GM19463 (cell line): ENCODE measurements around the gene OR8G5.
"Not testable (repeated sequence)": the region's sequence is repeated elsewhere in the genome, so short reads cannot be mapped to it uniquely, and the experiment has no call there.

Experiments used
- ATAC-seq: cut with Tn5 transposase; IDR thresholded peaks from one replicate; pipeline ENCODE4 v1.9.1; 2021; ENCODE audit warnings: mild to moderate bottlenecking, moderate library complexity; ENCODE audit not compliant: unreplicated experiment

OR8G5 gene, protein sequence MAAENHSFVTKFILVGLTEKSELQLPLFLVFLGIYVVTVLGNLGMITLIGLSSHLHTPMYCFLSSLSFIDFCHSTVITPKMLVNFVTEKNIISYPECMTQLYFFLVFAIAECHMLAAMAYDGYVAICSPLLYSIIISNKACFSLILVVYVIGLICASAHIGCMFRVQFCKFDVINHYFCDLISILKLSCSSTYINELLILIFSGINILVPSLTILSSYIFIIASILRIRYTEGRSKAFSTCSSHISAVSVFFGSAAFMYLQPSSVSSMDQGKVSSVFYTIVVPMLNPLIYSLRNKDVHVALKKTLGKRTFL

DNA sequence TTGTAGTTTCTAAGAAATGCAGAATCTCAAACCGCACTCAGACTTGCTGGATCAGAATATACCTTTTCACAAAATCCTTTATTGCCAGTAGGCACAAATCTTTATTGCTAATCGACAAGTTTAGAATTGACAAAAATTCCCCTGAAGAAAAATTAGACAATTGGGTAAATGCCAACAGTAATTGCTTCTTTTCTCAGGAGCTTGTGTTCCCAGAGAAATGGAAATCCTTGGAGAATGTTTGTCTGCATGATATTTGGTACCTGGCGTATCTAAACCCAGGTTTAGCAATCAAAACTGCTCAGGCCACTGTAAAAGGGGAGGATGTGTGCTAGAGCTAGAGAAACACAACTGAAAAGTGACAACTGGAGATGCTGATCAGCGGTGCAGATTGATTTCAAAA is at the start of gene OR8G5:
Gene OR8G5 (plus strand): TSS at position 301 of the 400 bp plus-strand sequence. CDS start 8,556 bp downstream, outside the sequence.
- ATAC-seq: no peak

DNA sequence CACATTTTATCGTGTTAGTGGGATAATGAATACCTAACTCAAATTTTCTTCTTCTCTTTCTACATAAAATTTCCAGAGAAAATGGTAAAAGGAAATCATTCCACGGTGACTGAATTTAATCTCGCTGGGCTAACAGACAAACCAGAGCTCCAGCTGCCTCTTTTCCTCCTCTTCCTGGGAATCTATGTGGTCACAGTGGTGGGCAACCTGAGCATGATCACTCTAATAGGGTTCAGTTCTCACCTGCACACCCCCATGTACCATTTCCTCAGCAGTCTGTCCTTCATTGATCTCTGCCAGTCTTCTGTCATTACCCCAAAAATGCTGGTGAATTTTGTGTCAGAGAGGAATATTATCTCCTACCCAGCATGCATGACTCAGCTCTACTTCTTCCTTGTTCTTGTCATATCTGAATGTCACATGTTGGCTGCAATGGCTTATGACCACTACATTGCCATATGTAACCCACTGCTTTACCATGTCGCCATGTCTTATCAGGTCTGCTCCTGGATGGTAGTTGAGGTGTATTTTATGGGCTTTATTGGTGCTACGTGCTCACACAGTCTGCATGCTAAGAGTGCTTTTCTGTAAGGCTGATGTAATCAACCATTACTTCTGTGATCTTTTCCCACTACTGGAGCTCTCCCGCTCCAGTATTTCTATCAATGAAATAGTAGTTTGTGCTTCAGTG is 48.9 kb upstream of the OR8G5 start:
- ATAC-seq: no peak

DNA sequence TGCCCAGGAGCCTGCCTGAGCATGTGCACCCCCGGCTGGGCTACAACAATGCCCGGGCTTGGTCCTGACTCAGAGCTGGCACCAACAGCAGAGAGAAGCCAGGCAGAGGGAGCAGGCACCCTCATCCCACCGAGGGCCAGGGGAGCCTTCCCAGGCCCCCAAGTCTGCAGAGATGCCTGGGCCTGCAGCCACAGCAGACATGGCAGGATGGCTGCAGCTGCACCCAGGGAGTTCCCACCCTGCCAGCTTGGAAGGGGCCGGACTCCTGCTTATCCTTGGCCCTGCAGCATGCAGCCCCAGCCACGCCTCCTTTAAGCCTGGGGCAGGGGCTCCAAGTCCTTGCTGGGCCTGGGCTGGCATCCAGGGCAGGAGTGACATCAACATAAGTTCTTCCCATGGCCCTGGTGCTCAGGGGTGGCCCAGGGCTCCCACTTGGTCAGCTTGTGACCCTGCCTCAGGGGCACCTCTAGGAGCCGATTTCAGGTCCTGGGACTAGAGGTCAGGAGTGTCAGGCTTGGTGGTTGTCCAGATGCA is 46.3 kb upstream of the OR8G5 start:
- no peak for ATAC-seq

DNA sequence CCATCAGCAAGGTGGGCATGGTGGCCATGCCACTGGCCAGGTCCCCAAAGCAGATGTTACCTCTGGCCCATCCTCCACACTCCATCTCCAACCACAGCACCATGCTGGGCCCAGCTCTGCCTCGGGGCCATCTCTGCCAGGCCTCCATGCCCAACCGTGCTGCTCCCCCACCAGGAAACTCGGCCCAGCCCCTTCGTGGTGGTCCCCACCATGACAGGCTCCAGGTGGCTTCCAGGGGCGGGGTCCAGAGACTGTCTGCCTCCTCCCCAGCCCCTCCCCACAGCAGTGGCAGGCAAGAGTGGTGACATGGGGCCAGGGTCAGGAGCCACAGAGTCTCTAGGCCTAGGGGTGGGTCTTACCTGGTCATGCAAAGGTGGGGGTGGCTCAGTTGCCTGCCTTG is 45.8 kb upstream of the OR8G5 start:
- no peak for ATAC-seq

DNA sequence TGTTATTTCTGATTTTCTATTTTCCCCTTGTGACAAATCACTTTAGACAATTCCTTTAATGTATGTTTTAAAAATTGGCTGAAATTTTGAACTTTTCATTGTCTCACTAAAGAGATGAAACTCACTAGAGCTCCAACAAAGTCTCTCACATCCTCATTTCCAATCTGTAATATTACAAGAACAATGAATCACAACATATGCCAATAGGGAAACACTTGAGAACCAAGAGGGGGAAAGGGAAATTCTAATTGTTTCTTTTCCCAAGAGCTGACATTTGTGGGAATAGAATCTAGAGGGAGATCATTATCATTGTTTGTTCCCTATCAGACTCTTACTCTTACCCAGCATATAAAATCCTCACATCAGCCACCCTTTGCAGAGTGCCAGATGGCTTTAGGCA is 44.9 kb upstream of the OR8G5 start:
- ATAC-seq: no peak

DNA sequence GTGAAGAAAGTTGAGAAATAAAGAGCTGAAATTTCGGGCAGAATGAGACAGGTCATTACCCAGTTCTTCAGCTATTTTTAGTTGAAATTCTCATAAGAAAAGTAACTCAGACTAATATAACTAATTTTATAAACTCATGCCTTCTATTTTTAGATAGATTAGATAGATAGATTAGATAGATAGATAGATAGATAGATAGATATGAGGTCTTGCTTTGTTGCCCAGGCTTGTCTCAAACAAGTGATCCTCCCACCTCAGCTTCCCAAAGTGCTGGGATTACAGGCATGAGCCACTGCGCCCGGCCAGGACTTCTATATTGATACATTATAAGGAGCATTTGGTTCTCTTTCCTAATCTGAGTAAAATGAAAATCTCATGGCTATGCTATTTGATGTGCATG is 42.1 kb upstream of the OR8G5 start:
- no peak for ATAC-seq

DNA sequence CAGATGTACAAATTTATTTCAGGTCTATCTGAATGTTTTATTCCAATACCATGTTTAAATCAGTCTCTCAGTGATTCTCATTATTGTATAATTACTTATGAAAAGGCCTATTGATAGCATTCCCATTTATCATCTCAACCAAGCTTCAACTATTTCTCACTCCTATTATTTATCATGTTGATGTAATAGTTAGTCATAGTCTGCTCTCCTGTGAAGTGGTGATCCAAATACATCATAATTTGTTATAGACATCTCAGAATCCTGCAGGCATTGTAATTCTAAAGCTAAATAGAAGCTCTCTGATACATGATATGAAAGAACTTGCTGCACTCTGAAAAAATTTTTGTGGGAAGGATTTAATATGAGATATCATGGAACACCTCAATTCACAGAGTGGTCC is 37.0 kb upstream of the OR8G5 start:
- no peak for ATAC-seq

DNA sequence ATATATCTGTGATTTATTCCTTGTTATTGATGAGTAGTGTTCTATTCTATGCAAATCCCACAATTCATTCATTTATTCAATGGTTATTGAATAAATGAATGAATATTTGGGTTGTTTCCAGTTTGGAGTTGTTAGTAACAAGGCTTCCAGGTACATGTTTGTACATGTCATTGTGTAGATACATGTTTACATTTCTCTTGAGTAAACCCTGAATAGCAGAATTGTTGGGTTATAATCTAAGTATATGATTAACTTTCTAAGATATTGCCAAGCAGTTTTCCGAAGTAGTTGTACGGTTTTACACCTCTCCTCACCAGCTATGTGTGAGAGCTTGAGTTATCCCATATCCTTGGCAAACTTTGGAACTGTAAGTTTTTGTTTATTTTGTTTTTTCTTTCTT is 33.8 kb upstream of the OR8G5 start:
- no peak for ATAC-seq

DNA sequence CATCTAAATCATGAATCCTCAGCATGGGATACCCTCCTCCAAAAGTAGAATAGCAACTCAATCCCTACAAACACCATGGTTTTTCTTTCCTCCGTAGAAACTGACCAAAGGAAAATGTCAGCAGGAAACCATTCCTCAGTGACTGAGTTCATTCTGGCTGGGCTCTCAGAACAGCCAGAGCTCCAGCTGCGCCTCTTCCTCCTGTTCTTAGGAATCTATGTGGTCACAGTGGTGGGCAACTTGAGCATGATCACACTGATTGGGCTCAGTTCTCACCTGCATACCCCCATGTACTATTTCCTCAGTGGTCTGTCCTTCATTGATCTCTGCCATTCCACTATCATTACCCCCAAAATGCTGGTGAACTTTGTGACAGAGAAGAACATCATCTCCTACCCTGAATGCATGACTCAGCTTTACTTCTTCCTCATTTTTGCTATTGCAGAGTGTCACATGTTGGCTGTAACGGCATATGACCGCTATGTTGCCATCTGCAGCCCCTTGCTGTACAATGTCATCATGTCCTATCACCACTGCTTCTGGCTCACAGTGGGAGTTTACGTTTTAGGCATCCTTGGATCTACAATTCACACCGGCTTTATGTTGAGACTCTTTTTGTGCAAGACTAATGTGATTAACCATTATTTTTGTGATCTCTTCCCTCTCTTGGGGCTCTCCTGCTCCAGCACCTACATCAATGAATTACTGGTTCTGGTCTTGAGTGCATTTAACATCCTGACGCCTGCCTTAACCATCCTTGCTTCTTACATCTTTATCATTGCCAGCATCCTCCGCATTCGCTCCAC is 31.4 kb upstream of the OR8G5 start:
- not testable (repeated sequence) for ATAC-seq

DNA sequence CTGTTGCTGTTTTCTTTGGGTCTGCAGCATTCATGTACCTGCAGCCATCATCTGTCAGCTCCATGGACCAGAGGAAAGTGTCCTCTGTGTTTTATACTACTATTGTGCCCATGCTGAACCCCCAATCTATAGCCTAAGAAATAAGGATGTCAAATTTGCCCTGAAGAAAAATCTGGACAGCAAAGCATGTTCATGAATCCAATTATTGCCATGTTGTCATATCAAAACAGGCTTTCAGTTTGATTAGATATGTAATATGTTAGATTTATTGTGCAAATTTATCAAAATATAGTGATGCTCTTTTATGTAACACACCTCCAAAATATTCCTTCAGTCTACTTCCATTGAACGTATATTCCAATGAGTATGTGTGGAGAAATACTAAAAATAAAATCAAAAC is 30.7 kb upstream of the OR8G5 start:
- no peak for ATAC-seq

DNA sequence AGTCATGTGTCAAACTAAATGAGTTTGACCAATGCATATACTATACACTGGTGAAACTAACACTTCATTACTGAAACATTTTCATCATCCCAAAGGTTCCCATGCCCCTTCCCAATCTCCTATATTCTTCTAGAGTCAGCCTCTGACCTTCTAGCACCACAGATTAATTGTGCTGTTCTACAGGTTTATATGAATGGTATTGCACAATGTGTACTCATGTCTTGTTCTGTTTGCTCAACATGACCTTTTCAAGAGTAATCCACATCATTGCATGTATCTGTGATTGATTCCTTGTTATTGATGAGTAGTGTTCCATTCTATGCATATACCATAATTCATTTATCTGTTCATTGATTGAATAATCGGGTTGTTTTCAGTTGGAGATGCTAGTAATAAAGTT is 22.8 kb upstream of the OR8G5 start:
- ATAC-seq: no peak

DNA sequence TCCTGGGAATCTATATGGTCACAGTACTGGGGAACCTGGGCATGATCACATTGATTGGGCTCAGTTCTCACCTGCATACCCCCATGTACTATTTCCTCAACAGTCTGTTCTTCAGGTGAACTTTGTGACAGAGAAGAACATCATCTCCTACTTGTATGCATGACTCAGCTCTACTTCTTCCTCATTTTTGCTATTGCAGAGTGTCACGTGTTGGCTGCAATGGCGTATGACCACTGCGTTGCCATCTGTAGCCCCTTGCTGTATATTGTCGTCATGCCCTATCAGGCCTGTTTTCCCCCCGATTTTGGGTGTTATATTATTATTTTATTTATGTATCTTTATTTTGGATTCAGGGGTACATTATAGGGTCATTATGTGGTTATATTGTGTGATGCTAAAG is 17.7 kb upstream of the OR8G5 start:
- no peak for ATAC-seq

DNA sequence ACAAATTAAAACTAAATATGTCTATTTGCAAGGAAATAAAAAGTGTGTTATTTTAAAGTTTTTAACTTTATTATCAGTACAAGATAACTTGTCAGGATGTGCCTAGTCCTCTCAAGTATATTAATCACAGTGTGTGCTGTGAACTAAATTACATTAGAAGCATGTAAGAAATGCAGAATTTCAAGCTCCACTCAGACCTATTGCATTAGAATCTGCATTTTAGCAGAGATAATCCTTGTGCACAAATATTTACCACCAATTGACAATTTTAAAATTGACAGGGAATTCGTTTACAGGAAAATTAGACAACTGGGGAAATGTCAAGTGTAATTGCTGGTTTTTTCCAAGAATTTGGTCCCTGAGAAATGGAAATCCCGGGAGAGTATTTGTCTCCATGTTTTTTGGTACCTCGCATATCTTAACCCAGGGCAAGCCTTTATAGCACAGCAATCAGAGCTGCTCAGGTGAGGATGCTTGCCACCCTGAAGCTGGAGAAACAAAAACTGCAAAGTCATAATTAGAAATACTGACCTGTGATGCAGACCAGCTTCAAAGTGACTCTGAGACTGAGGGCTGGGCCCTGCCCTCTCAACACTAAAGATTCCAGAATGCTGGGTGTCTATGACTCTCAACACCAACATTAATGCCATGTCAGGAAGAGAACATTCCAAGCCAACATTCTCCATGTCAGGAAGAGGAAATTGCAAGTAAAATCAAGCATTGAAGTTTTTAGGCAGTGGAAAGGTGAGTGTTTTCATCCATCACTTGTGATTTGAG is 15.4 kb upstream of the OR8G5 start, which contains the start of gene OR8G1:
Gene OR8G1 (plus strand): TSS at position 475 of the 777 bp plus-strand sequence. CDS start 8,581 bp downstream, outside the sequence.
- no peak for ATAC-seq

DNA sequence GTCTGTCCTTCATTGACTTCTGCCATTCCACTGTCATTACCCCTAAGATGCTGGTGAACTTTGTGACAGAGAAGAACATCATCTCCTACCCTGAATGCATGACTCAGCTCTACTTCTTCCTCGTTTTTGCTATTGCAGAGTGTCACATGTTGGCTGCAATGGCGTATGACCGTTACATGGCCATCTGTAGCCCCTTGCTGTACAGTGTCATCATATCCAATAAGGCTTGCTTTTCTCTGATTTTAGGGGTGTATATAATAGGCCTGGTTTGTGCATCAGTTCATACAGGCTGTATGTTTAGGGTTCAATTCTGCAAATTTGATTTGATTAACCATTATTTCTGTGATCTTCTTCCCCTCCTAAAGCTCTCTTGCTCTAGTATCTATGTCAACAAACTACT is 6.3 kb upstream of the OR8G5 start:
- not testable (repeated sequence) for ATAC-seq

DNA sequence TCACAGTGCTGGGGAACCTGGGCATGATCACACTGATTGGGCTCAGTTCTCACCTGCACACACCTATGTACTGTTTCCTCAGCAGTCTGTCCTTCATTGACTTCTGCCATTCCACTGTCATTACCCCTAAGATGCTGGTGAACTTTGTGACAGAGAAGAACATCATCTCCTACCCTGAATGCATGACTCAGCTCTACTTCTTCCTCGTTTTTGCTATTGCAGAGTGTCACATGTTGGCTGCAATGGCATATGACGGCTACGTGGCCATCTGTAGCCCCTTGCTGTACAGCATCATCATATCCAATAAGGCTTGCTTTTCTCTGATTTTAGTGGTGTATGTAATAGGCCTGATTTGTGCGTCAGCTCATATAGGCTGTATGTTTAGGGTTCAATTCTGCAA is 8.9 kb downstream of the OR8G5 start:
- not testable (repeated sequence) for ATAC-seq

DNA sequence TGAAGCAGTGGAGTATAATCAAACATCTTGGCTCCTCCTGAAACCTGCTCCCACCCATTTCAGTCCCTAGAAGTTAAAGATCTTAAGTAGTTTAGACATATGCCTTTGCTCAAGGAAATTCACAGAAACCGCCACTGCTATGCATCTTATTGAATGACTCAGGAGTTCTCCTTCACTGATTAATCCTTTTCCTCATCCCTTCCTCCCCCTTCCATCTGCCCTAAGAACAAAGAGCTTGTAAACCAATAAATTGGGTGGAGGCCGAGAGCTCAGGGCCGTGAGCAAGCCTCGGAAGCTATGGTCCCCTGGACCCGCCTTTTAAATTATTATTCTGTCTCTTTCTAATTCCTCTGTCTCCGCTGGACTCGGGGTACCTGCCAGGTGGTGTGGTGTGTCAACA is 14.7 kb downstream of the OR8G5 start:
- ATAC-seq: not testable (repeated sequence)

DNA sequence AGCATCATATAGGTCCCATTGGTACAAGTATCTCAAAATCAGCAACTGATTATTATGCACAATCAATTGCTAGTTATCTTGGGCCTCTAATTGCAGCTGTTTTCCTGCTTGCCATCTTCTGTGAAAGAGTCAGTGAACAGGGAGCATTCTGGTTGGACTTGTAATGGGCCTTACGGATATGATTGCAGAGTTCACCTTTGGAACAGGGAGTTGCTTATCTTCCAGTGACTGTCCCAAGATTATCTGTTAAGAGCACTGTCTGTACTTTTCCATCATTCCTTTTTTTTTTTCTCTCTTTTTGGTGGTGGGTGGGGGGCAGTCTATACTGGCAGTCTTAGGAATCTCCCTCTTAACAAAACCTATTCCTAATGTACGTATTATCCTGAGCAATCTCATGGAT is 17.8 kb downstream of the OR8G5 start:
- no peak for ATAC-seq

DNA sequence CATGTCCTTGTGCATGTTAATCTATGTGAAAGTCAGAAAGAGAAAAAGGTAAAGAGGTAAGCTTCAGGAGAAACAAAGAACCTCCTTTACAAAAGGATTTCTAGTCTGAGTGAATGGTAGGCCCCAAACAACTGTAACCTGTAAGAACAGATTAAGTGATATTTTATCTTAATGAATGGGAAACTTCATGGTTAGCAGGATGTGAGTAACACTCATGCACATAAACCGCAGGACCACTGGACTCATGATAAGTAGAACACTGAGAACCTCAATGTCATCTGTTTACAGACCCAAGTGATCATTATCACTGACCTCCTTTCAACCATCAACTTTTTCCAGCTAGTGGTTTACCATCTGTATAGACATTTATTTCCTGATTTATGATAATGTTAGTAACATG is 19.9 kb downstream of the OR8G5 start:
- no peak for ATAC-seq

DNA sequence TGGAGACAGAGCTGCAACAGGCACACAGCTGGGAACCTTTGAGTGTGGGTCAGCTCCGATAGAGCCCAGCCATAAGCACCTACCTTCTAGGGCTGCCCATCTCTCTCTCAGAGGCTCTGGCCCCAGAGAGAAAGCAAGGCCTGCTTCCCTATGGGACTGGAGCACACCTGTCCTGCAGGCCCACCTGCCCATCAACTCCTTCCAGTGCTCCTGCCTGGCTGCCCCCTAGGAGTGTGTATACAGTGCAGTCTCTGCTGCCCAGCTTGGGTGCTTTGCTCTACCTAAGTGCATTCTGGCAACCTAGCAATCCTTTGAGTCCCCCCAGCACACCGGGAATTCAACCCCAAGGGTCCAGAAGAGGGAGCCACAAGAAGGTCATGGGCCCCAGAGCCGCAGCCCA is 21.0 kb downstream of the OR8G5 start:
- no peak for ATAC-seq

DNA sequence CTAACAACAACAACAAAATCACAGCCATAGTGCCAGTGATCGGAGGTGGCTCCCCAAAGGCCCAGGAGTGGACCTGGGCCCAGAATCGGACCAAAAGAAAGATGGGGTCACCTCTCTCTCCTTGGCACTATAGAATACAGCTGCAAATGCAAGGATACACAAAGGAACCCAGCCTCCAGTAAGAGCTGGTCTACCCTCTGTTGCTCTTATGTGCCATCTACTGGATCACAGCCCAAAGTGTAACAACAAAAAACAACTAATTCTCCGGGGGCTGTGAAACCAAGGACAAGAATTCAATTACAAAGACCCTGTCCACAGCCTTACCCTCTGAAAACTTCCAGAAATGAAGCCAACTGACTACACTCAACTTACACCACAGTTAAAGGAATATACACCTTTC is 21.6 kb downstream of the OR8G5 start:
- no peak for ATAC-seq

DNA sequence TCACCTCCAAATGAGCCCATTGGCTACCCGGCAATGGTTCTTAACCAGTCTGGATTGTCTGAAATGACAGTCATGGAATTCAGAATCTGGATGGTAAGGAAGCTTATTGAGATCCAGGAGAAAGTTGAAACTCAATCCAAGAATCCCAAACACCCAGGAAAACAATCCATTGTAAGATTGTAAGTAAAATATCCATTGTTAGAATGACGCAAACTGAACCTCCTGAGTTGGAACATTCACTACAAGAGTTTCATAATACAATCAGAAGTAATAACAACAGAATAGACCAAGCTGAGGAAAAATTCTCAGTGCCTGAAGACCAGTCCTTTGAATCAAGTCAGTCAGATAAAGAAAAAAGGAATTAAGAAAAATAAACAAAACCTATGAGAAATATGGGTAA is 22.1 kb downstream of the OR8G5 start:
- ATAC-seq: no peak
